ENCODE data around the gene LTF. TPM values are rescaled to one million over a fixed set of nuclear protein-coding genes. Genes with fewer than 3 reads are reported as not detected.

Gene LTF
- total RNA-seq, 1 donor from 2014 or later, result not detected

- no peaks in the 10 kb centered on the region for H3K36me3 Mint-ChIP-seq (ENCODE audit: low read depth)
- H3K27me3 Mint-ChIP-seq (ENCODE audit: low read depth), result peaks cover 24% of the 10 kb centered on the region
- no peak for DNase-seq (ENCODE audit: low spot score)
- H3K9me3 Mint-ChIP-seq (ENCODE audit: low read depth), result no peaks in the 10 kb centered on the region
- no peak for TF ChIP-seq CTCF (IDR thresholded peaks at IDR 0.05)
- no peak overlapping the region for H3K27ac Mint-ChIP-seq (ENCODE audit: unreplicated experiment)
- H3K4me1 Mint-ChIP-seq (ENCODE audit: low read depth), result no peaks in the 10 kb centered on the region
- no peak overlapping the region for H3K4me3 Mint-ChIP-seq (ENCODE audit: unreplicated experiment)
These were observed 18.1 kb upstream of the LTF start for GRCh38 chr3:46482632-46483350.

- H3K36me3 Mint-ChIP-seq (ENCODE audit: low read depth), result no peaks in the 10 kb centered on the region
- no peak overlapping the region for H3K27ac Mint-ChIP-seq (ENCODE audit: unreplicated experiment)
- no peaks in the 10 kb centered on the region for H3K9me3 Mint-ChIP-seq (ENCODE audit: low read depth)
- no peak for TF ChIP-seq CTCF (IDR thresholded peaks at IDR 0.05)
- DNase-seq (ENCODE audit: low spot score), result no peak
- H3K4me3 Mint-ChIP-seq (ENCODE audit: unreplicated experiment), result no peak overlapping the region
- no peaks in the 10 kb centered on the region for H3K4me1 Mint-ChIP-seq (ENCODE audit: low read depth)
- peaks cover 35% of the 10 kb centered on the region for H3K27me3 Mint-ChIP-seq (ENCODE audit: low read depth)
These were observed 16.9 kb upstream of the LTF start for GRCh38 chr3:46481636-46482035.

DNA sequence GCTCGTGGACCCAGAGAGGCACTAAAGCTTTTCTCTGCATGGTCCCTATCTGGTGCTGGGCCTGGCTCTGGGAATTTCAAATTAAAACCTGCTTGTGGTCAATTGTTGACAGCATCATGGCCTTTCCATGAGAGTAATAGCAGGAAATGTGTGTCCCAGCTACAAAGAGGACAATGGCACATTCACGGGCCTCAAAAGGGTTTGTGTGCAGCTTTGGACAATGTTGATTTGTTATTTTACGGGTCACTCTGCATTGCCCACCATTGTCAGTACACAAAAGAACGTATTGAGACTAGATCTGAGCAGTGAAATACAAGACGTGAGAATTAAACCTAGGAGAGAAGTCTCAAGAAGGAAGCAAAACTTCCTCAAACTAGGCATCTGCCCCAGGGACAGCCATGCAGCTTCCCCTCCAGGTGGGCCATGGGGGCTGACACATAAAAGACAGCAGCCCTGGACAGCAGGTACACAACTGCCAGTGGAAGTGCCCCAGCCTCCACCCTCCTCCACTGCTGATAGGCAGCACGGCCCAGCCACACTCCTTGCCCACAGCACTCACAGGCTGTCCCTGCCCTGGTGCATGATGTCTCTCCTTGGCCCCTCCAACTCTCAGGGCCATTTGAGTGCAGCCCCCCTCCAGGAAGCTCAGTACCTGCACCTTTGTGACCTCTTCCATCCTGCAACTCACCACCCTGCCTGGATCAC is 15.9 kb upstream of the LTF start:
- Mint-ChIP-seq H3K4me3 (ENCODE audit: unreplicated experiment) (no peak overlapping the region), H3K4me1 (ENCODE audit: low read depth) (no peaks in the 10 kb centered on the region), H3K27ac (ENCODE audit: unreplicated experiment) (no peak overlapping the region), H3K9me3 (ENCODE audit: low read depth) (peaks cover 1% of the 10 kb centered on the region), H3K27me3 (ENCODE audit: low read depth) (peaks cover 38% of the 10 kb centered on the region), H3K36me3 (ENCODE audit: low read depth) (no peaks in the 10 kb centered on the region)
- no peak for TF ChIP-seq CTCF (IDR thresholded peaks at IDR 0.05)
- no peak for DNase-seq (ENCODE audit: low spot score)

DNA sequence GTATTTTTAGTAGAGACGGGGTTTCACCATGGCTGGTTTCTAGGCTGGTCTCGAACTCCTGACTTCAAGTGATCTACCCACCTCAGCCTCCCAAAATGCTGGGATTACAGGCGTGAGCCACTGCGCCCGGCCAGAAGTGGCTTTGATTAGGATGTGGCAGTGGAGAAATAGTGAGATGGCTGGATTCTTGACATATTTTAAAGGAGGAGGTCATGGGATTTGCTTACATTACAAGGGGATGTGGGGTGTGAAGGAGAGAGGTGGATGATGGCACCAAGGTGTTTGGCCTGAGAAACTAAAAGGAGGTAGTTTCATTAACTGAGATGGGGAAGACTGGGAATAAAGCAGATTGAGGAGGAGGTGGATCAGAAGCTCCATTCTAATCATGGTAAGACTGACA is 15.0 kb upstream of the LTF start:
- H3K9me3 Mint-ChIP-seq (ENCODE audit: low read depth), result peaks cover 11% of the 10 kb centered on the region
- no peak for TF ChIP-seq CTCF (IDR thresholded peaks at IDR 0.05)
- no peaks in the 10 kb centered on the region for H3K4me1 Mint-ChIP-seq (ENCODE audit: low read depth)
- DNase-seq (ENCODE audit: low spot score), result no peak
- H3K27me3 Mint-ChIP-seq (ENCODE audit: low read depth), result peaks cover 45% of the 10 kb centered on the region
- H3K4me3 Mint-ChIP-seq (ENCODE audit: unreplicated experiment), result no peak overlapping the region
- peaks cover 5% of the 10 kb centered on the region for H3K36me3 Mint-ChIP-seq (ENCODE audit: low read depth)
- H3K27ac Mint-ChIP-seq (ENCODE audit: unreplicated experiment), result no peak overlapping the region

DNA sequence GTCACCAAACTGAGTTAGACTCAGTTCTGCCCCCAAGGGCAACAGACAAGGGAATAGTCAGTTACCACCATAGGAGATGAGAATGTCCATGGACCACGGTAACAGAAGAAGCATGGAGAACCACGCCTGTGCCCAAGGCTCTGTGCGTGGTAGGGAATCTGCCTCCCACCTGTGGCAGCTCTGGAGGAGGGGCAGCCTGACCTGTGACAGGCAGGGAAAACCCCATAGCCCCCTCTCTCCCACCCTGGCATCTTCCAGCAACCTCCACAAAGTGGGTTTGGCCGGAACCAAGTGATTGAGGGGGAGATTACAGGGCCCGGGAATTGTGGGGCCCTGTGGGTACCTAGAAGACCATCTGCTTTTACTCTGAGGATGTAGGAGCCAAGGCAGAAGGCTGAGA is 14.3 kb upstream of the LTF start:
- Mint-ChIP-seq H3K27ac (ENCODE audit: unreplicated experiment) (no peak overlapping the region), H3K27me3 (ENCODE audit: low read depth) (peaks cover 49% of the 10 kb centered on the region), H3K9me3 (ENCODE audit: low read depth) (peaks cover 18% of the 10 kb centered on the region), H3K4me1 (ENCODE audit: low read depth) (no peaks in the 10 kb centered on the region), H3K36me3 (ENCODE audit: low read depth) (peaks cover 9% of the 10 kb centered on the region), H3K4me3 (ENCODE audit: unreplicated experiment) (no peak overlapping the region)
- TF ChIP-seq CTCF (IDR thresholded peaks at IDR 0.05), result no peak
- DNase-seq (ENCODE audit: low spot score), result peak; percentile 34
